Fibroblast of mammary gland (primary cell): ENCODE data around the gene KCNRG.

Source experiments
- DNase-seq: peaks from one replicate; pipeline ENCODE4 v3.0.0-alpha.2; 2010; ENCODE audit warnings: low read depth
- H3K4me3 ChIP-seq: 2 replicates; pipeline ENCODE4 v1.5.1; 2011; ENCODE audit warnings: low read depth, mild to moderate bottlenecking, low read length, moderate library complexity; ENCODE audit not compliant: control insufficient read depth
- TF ChIP-seq, protein P1 (sequence below): conservative IDR thresholded peaks from 2 replicates; pipeline ENCODE4 v1.5.1; 2011; ENCODE audit warnings: low read depth, low read length, inconsistent platforms; ENCODE audit not compliant: control insufficient read depth, insufficient read depth

KCNRG gene

DNA sequence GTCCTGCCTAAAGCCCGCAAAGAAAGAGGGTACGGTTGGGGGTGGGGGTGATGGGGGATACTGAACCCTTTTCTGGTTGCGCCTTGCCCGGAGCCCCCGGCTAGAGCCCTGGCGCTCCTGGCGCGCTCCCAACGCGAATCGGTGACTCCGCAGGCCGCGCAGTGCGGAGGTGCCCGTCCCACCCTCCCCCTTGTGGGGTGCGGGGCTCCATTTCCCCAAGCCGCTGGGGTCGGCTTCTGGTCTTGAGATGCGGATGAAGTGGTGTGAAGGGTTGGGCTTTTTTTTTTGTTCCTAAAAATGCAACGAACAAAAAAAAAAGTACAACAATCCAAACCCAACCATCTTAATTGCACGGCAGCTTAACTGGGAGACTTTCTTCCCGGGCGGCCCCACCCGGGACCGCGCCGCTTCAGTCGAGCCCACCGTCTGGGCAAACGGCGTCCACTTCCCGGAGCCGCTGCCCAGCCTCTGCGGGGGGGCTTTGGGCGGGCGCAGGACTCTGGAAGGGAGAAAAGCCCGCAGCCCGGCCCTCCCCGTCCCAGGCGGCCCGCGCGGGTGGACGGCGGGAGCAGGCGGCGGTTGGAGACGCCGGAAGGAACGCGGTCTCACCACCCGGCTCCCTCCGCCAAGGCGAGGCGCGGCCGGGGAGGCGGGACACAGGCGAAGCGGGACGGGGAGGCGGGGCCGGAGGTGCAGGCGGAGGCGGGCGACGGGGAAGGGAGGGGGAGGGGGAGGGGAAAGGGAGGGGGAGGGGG is 18.9 kb upstream of the KCNRG start:
- peak overlapping the region; percentile 65 for H3K4me3 ChIP-seq
- DNase-seq, result peak; percentile 89
- TF ChIP-seq, protein P1, sequence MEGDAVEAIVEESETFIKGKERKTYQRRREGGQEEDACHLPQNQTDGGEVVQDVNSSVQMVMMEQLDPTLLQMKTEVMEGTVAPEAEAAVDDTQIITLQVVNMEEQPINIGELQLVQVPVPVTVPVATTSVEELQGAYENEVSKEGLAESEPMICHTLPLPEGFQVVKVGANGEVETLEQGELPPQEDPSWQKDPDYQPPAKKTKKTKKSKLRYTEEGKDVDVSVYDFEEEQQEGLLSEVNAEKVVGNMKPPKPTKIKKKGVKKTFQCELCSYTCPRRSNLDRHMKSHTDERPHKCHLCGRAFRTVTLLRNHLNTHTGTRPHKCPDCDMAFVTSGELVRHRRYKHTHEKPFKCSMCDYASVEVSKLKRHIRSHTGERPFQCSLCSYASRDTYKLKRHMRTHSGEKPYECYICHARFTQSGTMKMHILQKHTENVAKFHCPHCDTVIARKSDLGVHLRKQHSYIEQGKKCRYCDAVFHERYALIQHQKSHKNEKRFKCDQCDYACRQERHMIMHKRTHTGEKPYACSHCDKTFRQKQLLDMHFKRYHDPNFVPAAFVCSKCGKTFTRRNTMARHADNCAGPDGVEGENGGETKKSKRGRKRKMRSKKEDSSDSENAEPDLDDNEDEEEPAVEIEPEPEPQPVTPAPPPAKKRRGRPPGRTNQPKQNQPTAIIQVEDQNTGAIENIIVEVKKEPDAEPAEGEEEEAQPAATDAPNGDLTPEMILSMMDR, result no peak

DNA sequence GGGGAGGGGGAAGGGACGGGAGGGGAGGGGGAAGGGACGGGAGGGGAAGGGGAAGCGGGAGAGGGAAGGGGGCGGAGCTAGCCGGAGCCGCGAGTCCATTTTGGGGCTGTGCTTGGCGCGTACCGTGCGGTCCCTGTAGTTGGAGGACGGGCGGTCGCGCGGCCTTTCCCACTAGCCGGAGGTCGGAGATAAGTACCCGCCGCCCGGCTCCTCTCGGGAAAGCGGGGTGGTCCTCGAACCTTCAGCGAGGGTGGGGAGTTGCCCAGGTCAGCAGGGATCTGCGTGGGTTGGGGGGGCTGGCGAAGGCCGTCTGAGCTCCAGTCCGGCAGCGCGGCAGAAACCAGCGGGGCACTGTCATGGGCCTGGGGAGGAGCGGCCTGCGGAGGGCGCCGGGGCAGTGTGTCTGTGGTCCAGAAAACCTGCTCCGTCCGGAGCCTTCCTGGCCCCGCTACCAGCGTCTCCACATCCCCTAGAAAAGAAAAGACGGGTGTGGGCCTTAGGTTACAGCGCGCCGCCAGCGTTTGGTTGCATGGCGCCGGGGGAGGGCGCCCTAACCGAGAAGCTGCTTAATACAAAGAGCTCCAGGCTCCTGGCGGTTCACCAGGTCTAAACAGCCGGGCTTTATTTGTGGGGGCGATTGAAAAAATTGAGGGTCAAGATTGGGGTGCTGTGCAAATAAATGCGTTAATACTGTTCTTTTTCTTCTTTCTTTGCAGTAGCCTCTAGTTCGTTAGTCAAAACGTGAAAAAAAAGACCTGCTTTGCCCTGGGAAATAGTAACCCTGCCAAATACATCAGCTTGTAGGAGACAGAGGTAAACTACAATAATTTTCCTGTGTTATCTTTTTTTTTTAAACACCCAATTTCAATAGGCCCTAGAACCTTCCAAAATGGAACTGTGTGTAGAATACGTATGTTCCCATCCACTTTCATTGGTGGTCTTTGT is 18.0 kb upstream of the KCNRG start, which contains the start of gene TRIM13:
Gene TRIM13 (plus strand): TSS at position 92 of the 945 bp plus-strand sequence. CDS start 14,899 bp downstream, outside the sequence.
- peak within 1 kb of the TSS; percentile 84 for H3K4me3 ChIP-seq
- peak; percentile 87 for DNase-seq
- TF ChIP-seq, protein P1, result peak; percentile 69

DNA sequence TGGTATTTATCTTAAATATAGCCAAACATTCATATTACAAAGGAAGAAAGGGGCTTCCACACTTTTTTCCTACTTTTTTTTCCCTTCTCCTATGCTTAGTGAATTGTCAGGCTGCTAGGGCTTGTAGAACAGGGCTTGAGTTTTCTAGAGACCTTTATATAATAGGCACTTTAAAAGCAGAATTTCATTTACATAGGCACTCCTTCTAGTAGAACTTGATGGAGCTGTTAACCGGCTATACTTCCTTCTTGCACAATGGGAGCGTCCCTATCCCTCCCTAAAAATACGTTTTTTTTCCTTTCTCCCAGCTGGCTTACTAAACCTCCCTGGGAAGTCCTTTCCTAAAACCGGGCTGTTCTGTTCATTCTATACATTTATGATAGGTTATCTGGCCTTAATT is 17.3 kb upstream of the KCNRG start:
- TF ChIP-seq, protein P1, result no peak
- DNase-seq, result peak; percentile 9
- peak overlapping the region; percentile 84 for H3K4me3 ChIP-seq

DNA sequence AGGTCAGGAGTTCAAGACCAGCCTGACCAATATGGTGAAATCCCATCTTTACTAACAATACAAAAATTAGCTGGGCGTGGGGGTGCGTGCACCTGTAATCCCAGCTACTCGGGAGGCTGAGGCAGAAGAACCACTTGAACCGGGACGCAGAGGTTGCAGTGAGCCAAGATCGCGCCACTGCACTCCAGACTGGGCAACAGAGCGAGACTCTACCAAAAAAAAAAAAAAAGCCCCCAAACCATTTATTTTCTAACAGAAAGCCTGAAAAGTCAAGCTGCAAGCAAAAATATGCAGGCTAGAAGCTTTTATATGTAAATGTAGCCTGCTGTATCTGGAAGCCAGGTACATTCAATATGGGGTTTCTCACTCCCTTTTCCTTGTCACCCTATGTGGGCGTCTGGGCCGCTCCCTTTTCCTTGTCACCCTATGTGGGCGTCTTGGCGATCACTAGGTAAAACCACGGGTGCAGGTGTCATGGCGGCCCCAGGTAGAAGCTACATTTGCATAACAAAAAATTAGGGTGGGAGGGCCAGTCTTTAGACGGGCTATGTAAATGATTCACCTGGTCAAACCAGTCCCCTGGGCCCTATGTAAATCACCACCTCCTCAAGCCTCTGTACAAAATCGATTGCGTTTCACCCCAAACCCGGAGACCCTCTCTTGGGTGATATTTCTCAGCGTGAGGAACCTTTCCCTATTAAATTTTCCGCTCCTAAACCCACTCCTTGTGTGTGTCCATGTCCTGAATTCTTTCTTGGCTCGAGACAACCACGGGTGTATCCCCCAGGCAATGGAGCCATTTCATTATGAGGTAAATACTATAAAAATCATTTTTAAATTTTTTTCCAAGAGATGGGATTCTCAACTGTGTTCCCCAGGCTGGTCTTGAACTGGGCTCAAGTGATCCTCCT is 16.3 kb upstream of the KCNRG start:
- TF ChIP-seq, protein P1, result no peak
- no peak for DNase-seq
- no peak overlapping the region for H3K4me3 ChIP-seq

DNA sequence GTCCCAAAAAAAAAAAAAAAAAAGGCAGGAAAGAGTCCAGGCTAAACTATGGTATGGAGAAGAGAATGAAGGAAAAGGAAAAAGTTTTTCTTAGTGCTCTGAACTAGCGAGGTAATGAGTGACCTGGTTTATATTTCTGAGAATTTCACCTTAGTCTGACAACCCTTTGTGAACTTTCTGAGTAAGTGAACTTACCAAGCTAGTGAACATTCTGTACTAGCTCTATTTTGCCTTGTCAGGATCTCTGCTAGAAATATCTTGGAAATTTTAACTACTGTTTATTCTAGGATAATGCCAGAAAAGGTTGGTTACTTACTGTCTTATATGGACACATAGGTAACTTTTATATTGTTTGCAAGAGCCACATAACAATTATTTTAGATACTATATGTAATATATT is 14.0 kb upstream of the KCNRG start:
- H3K4me3 ChIP-seq, result no peak overlapping the region
- TF ChIP-seq, protein P1, result no peak
- DNase-seq, result no peak
